Suppressor macrophage (primary cell): ENCODE data around the gene LGI1.
A peak's percentile ranks its signal among the peaks of the same experiment; 100 is the strongest.

Source experiments
- DNase-seq, 4 experiments: peaks; one replicate each; pipeline ENCODE4 v3.0.0-alpha.2; 2020 to 2022
- total RNA-seq, 17 experiments: gene quantifications; one replicate each; lab custom pipeline; 2026; ENCODE audit warnings: mixed read lengths in 6 of 17, inconsistent platforms in 3 of 17; lab: John Stamatoyannopoulos, UW

Gene LGI1
- total RNA-seq, result 0 to 7.4 (median 0) reads per million in 17 experiments

- DNase-seq, result no peak
Measured at GRCh38 chr10:93757801-93758507, at the start of gene LGI1. TSS of gene LGI1 (plus strand) at chr10:93757936. CDS start at chr10:93758145, 209 bp downstream.

GRCh38 chr10:93710333-93710909 lies 47.3 kb upstream of the LGI1 start:
- DNase-seq, result no peak

GRCh38 chr10:93711891-93712290 lies 45.8 kb upstream of the LGI1 start:
- no peak for DNase-seq

GRCh38 chr10:93712593-93712992 lies 45.1 kb upstream of the LGI1 start:
- no peak for DNase-seq

GRCh38 chr10:93715345-93715744 lies 42.4 kb upstream of the LGI1 start:
- DNase-seq, result no peak

- DNase-seq, result no peak
Measured at GRCh38 chr10:93716766-93717165, 41.0 kb upstream of the LGI1 start.

- peak; percentile 38 to 71 (median 58) for DNase-seq
Measured at GRCh38 chr10:93718937-93719725, 38.6 kb upstream of the LGI1 start.

GRCh38 chr10:93719901-93720300 lies 37.8 kb upstream of the LGI1 start:
- no peak for DNase-seq

- DNase-seq, result no peak
Measured at GRCh38 chr10:93722550-93722949, 35.2 kb upstream of the LGI1 start.

GRCh38 chr10:93723153-93723552 lies 34.6 kb upstream of the LGI1 start:
- peak in 1 of 4 experiments; percentile 24 for DNase-seq

- no peak for DNase-seq
Measured at GRCh38 chr10:93726024-93726423, 31.7 kb upstream of the LGI1 start.

GRCh38 chr10:93741367-93741766 lies 16.4 kb upstream of the LGI1 start:
- peak in 2 of 4 experiments; percentile 13 to 19 for DNase-seq

- peak; percentile 63 to 87 (median 76) for DNase-seq
Measured at GRCh38 chr10:93742633-93743349, 14.9 kb upstream of the LGI1 start.

- DNase-seq, result peak; percentile 50 to 81 (median 67)
Measured at GRCh38 chr10:93745408-93746065, 12.2 kb upstream of the LGI1 start.

- DNase-seq, result peak in 1 of 4 experiments; percentile 11
Measured at GRCh38 chr10:93746844-93747284, 10.9 kb upstream of the LGI1 start.

- no peak for DNase-seq
Measured at GRCh38 chr10:93749218-93749799, 8.4 kb upstream of the LGI1 start.

GRCh38 chr10:93751124-93751523 lies 6.6 kb upstream of the LGI1 start:
- DNase-seq, result no peak

GRCh38 chr10:93751832-93752231 lies 5.9 kb upstream of the LGI1 start:
- peak in 3 of 4 experiments; percentile 19 to 37 (median 26) for DNase-seq

- peak; percentile 26 to 56 (median 34) for DNase-seq
Measured at GRCh38 chr10:93752761-93753160, 5.0 kb upstream of the LGI1 start.

GRCh38 chr10:93753621-93754250 lies 4.0 kb upstream of the LGI1 start:
- DNase-seq, result no peak

- DNase-seq, result no peak
Measured at GRCh38 chr10:93754761-93755160, 3.0 kb upstream of the LGI1 start.
